Psoas muscle (tissue), 8 donors: Measurements from ENCODE around the gene PI4K2A. TPM values are rescaled to one million over a fixed set of nuclear protein-coding genes. Genes with fewer than 3 reads are reported as not detected.

Experiments used
- ATAC-seq, 4 donors: fragments of 200-7000 bp; cut with Tn5 transposase; one replicate each; pipeline ENCODE4 v1.9.1; 2020; ENCODE audit warnings: moderate library complexity in 3 of 4, mild to moderate bottlenecking in 2 of 4
- DNase-seq, 2 donors: peaks; one replicate each; pipeline ENCODE4 v3.0.0-alpha.2; 2020
- H3K27ac ChIP-seq: fragments of 200-600 bp; one replicate; pipeline ENCODE4 v1.8.0; 2022
- H3K27me3 ChIP-seq, 3 donors: fragments of 200-600 bp in 1 of 3; one replicate each; pipeline versions ENCODE4 v1.6.1 to v1.8.0; 2013 to 2022; ENCODE audit warnings: low read length in 2 of 3, mild to moderate bottlenecking in 2 of 3, moderate library complexity in 1 of 3; ENCODE audit not compliant: insufficient read depth in 3 of 3
- H3K36me3 ChIP-seq, 2 donors: fragments of 200-600 bp in 1 of 2; one replicate each; pipeline versions ENCODE4 v1.6.1 to v1.8.0; 2013 to 2022; ENCODE audit warnings: low read depth in 1 of 2, mild to moderate bottlenecking in 1 of 2, moderate library complexity in 1 of 2; ENCODE audit not compliant: insufficient read depth in 1 of 2
- H3K4me1 ChIP-seq: fragments of 200-600 bp; one replicate; pipeline ENCODE4 v1.8.0; 2022
- H3K4me3 ChIP-seq: fragments of 200-600 bp; one replicate; pipeline ENCODE4 v1.8.0; 2022; ENCODE audit warnings: mild to moderate bottlenecking
- H3K9me3 ChIP-seq: fragments of 200-600 bp; one replicate; pipeline ENCODE4 v1.8.0; 2022
- CTCF ChIP-seq: fragments of 200-600 bp; IDR thresholded peaks from one replicate; pipeline ENCODE4 v1.8.0; 2022; ENCODE audit warnings: antibody characterized with exemption
- WGBS, 3 donors: extraction: QIAGEN DNeasy Blood & Tissue Kit; methylation state at CpG; one replicate each; pipeline versions ENCODE4 v1.1.6 to v1.1.7; 2013; 5-methylcytosine and 5-hydroxymethylcytosine counted together
- intact Hi-C, 2 donors: fragments of 100-400 bp; cut with DNase I; formaldehyde crosslinking; loops; one replicate each; pipeline versions ENCODE4 v1.11.0 to v1.14.2; 2022
- polyA plus RNA-seq, 3 donors: library from polyadenylated mRNA; stranded (reverse); fragments of 200-250 nt; gene quantifications; one replicate each; pipeline ENCODE4 v1.2.3, GENCODE V29; 2013
- total RNA-seq, 4 donors: library from RNA; stranded (reverse); fragmentation: NEBNext Ultra II Directional in 2 of 4; extraction: Animal tissue kit (Norgen Biotek cat#: 25700) in 2 of 4; gene quantifications; one replicate each; pipeline versions ENCODE4 v1.2.1 to v1.2.4, GENCODE V29; 2021 to 2023
- donor health status: healthy with polysubstance abuse.
- donor health status: DM: no; HTN: no; CAD: no; lungs with moderate emphysema.
- donor health status: Bipolar disorder and iron deficiency.
- donor health status: healthy.
- donor health status: DM: yes; HTN: yes; CAD: no.
- donor health status: DM: no; HTN: no; CAD: no.
- donor health status: DM: no; HTN: no; CAD: no.
- donor health status: DM: yes; HTN: yes; CAD: no.

The PI4K2A gene
- total and polyA plus RNA-seq, 7 donors = 8.9 to 22.9 (median 11.9) TPM

- intact Hi-C loops = no loop called here
- peak overlapping the region; percentile 80 for H3K27ac ChIP-seq
- H3K4me1 ChIP-seq = peaks cover 74% of the 10 kb centered on the region
- no peaks in the 10 kb centered on the region for H3K27me3 ChIP-seq
- H3K9me3 ChIP-seq = no peaks in the 10 kb centered on the region
- ATAC-seq (no peak), DNase-seq (no peak)
- no peaks in the 10 kb centered on the region for H3K36me3 ChIP-seq
- no peak for TF ChIP-seq CTCF
- peak overlapping the region; percentile 47 for H3K4me3 ChIP-seq
- 40 to 100% (median 53%) methylated on average over 1 of the region's 1 CpG for WGBS, 3 donors
Observed at GRCh38 chr10:97600616-97601015, 39.9 kb upstream of the PI4K2A start.

- peak; percentile 7 for TF ChIP-seq CTCF
- Histone ChIP-seq H3K27ac (peak overlapping the region; percentile 80), H3K27me3 (no peaks in the 10 kb centered on the region), H3K36me3 (no peaks in the 10 kb centered on the region), H3K9me3 (no peaks in the 10 kb centered on the region), H3K4me1 (peaks cover 65% of the 10 kb centered on the region), H3K4me3 (peak overlapping the region; percentile 47)
- intact Hi-C loops = no loop called here
- ATAC-seq (peak; percentile 77 to 88 (median 84)), DNase-seq (peak; percentile 79 to 93)
- WGBS, 3 donors = 27 to 44% (median 32%) methylated on average over 21 of the region's 21 CpGs
Observed at GRCh38 chr10:97601268-97602215, 38.9 kb upstream of the PI4K2A start.

GRCh38 chr10:97607095-97607636 is 33.3 kb upstream of the PI4K2A start:
- WGBS, 3 donors = 88 to 96% (median 93%) methylated on average over 5 of the region's 5 CpGs

GRCh38 chr10:97608991-97609561 is 31.4 kb upstream of the PI4K2A start:
- Histone ChIP-seq H3K36me3 (no peaks in the 10 kb centered on the region), H3K4me3 (peak overlapping the region; percentile 8), H3K4me1 (peaks cover 41% of the 10 kb centered on the region), H3K9me3 (no peaks in the 10 kb centered on the region), H3K27me3 (no peaks in the 10 kb centered on the region), H3K27ac (peak overlapping the region; percentile 83)
- TF ChIP-seq CTCF = no peak
- intact Hi-C loops = loop anchor here in 1 of 2 donors (5.0 kb wide), 1 partner anchor 37 kb away; the partner anchor contains the start of gene ANKRD2
- DNase-seq = peak; percentile 79 to 91
- 22 to 28% (median 26%) methylated on average over 13 of the region's 13 CpGs for WGBS, 3 donors
- peak; percentile 70 to 90 (median 85) for ATAC-seq

More at GRCh38 chr10:97607095-97607636, 33.3 kb upstream of the PI4K2A start:
- no peak overlapping the region for H3K27ac ChIP-seq
- TF ChIP-seq CTCF = no peak
- no peaks in the 10 kb centered on the region for H3K9me3 ChIP-seq
- ATAC-seq = no peak
- peaks cover 46% of the 10 kb centered on the region for H3K4me1 ChIP-seq
- no peaks in the 10 kb centered on the region for H3K27me3 ChIP-seq
- no peak overlapping the region for H3K4me3 ChIP-seq
- DNase-seq = no peak
- intact Hi-C loops = loop anchor here in 1 of 2 donors (5.0 kb wide), 1 partner anchor 35 kb away; the partner anchor contains the start of gene ANKRD2
- H3K36me3 ChIP-seq = no peaks in the 10 kb centered on the region
